CD14-positive monocyte (primary cell): ENCODE results near the gene ITGA3. TPM values are rescaled to one million over a fixed set of nuclear protein-coding genes. Genes with fewer than 3 reads are reported as not detected.

Source experiments
- DNase-seq, 3 donors: peaks; one replicate each; pipeline ENCODE4 v3.0.0-alpha.2; 2011 to 2022
- H2AFZ ChIP-seq: 2 replicates; pipeline ENCODE4 v1.6.0; 2012; ENCODE audit warnings: mild to moderate bottlenecking, low read depth, low read length, inconsistent platforms; ENCODE audit not compliant: insufficient read depth, poor library complexity, severe bottlenecking
- H3K27ac ChIP-seq, 2 donors: 1 replicate in 1 of 2; 2 replicates in 1 of 2; pipeline ENCODE4 v1.5.1; 2012 to 2013; ENCODE audit warnings: low read length in 2 of 2, control low read depth in 1 of 2, inconsistent platforms in 1 of 2, low read depth in 1 of 2, mild to moderate bottlenecking in 1 of 2
- H3K27me3 ChIP-seq, 2 donors: one replicate each; pipeline versions ENCODE4 v1.6.0 to v1.6.1; 2011 to 2013; ENCODE audit warnings: low read length in 2 of 2; ENCODE audit not compliant: control insufficient read depth in 2 of 2, insufficient read depth in 2 of 2
- H3K36me3 ChIP-seq, 2 donors: replicated peaks in 1 of 2; 1 replicate in 1 of 2; 2 replicates in 1 of 2; pipeline versions ENCODE4 v1.5.1 to v1.6.1; 2012 to 2013; ENCODE audit warnings: low read length in 2 of 2, control low read depth in 1 of 2, inconsistent platforms in 1 of 2, mild to moderate bottlenecking in 1 of 2; ENCODE audit not compliant: insufficient read depth in 2 of 2, control insufficient read depth in 1 of 2
- H3K4me1 ChIP-seq, 2 donors: 1 replicate in 1 of 2; 2 replicates in 1 of 2; pipeline versions ENCODE4 v1.5.1 to v1.6.1; 2012 to 2013; ENCODE audit warnings: low read length in 2 of 2, control low read depth in 1 of 2, inconsistent platforms in 1 of 2, mild to moderate bottlenecking in 1 of 2, moderate library complexity in 1 of 2; ENCODE audit not compliant: insufficient read depth in 2 of 2, control insufficient read depth in 1 of 2
- H3K4me2 ChIP-seq: replicated peaks from 2 replicates; pipeline ENCODE3; 2012; ENCODE audit warnings: low read length, moderate library complexity, mild to moderate bottlenecking; ENCODE audit not compliant: poor library complexity, severe bottlenecking; ENCODE audit errors: extremely low read depth
- H3K4me3 ChIP-seq, 3 experiments: fragments of 200-600 bp in 1 of 3; sonication (generic) in 1 of 3; replicated peaks in 1 of 3; 1 replicate in 2 of 3; 2 replicates in 1 of 3; pipeline ENCODE4 v1.5.1; 2011 to 2013; ENCODE audit warnings: low read length in 3 of 3, mild to moderate bottlenecking in 3 of 3, control low read depth in 2 of 3, low read depth in 2 of 3, inconsistent platforms in 1 of 3, moderate library complexity in 1 of 3
- H3K79me2 ChIP-seq: 2 replicates; pipeline ENCODE4 v1.6.0; 2012; ENCODE audit warnings: mild to moderate bottlenecking, control low read depth, inconsistent platforms, low read length, moderate library complexity; ENCODE audit not compliant: insufficient read depth
- H3K9ac ChIP-seq: 2 replicates; pipeline ENCODE4 v1.6.0; 2017; ENCODE audit warnings: low read length, mild to moderate bottlenecking; ENCODE audit not compliant: insufficient read depth, poor library complexity, severe bottlenecking
- H3K9me3 ChIP-seq, 2 donors: replicated peaks in 1 of 2; 1 replicate in 1 of 2; 2 replicates in 1 of 2; pipeline versions ENCODE4 v1.5.1 to v1.6.1; 2012 to 2013; ENCODE audit warnings: low read length in 2 of 2, control low read depth in 1 of 2; ENCODE audit not compliant: control insufficient read depth in 1 of 2, insufficient read depth in 1 of 2
- H4K20me1 ChIP-seq: 2 replicates; pipeline ENCODE4 v1.6.0; 2012; ENCODE audit warnings: mild to moderate bottlenecking, low read length, control low read depth, moderate library complexity; ENCODE audit not compliant: insufficient read depth
- H3K27ac Mint-ChIP-seq, 7 donors: one replicate each; pipeline ENCODE4 v1.8.0; 2020; ENCODE audit warnings: mild to moderate bottlenecking in 7 of 7, mixed read lengths in 7 of 7, moderate library complexity in 6 of 7, inconsistent platforms in 2 of 7
- H3K27me3 Mint-ChIP-seq, 3 donors: one replicate each; pipeline ENCODE4 v1.8.0; 2021 to 2022; ENCODE audit warnings: low read depth in 3 of 3, mild to moderate bottlenecking in 3 of 3, mixed read lengths in 3 of 3, moderate library complexity in 3 of 3, inconsistent platforms in 1 of 3
- H3K36me3 Mint-ChIP-seq, 2 donors: one replicate each; pipeline ENCODE4 v1.8.0; 2020; ENCODE audit warnings: mixed read lengths in 2 of 2, inconsistent platforms in 1 of 2, mild to moderate bottlenecking in 1 of 2
- H3K4me1 Mint-ChIP-seq: one replicate; pipeline ENCODE4 v1.8.0; 2020; ENCODE audit warnings: mild to moderate bottlenecking, mixed read lengths
- H3K4me3 Mint-ChIP-seq, 2 donors: one replicate each; pipeline ENCODE4 v1.8.0; 2020; ENCODE audit warnings: mild to moderate bottlenecking in 2 of 2, mixed read lengths in 2 of 2, moderate library complexity in 1 of 2
- H3K9me3 Mint-ChIP-seq, 7 donors: one replicate each; pipeline ENCODE4 v1.8.0; 2020 to 2022; ENCODE audit warnings: mixed read lengths in 7 of 7, mild to moderate bottlenecking in 6 of 7, moderate library complexity in 6 of 7, inconsistent platforms in 2 of 7
- CTCF ChIP-seq: fragments of 200-600 bp; IDR thresholded peaks from one replicate; pipeline ENCODE4 v1.8.0; 2022; ENCODE audit warnings: antibody characterized with exemption, mild to moderate bottlenecking
- WGBS: methylation state at CpG from one replicate; pipeline ENCODE4 v1.1.5; 2013; ENCODE audit warnings: missing lambda C conversion rate; ENCODE audit not compliant: insufficient coverage; 5-methylcytosine and 5-hydroxymethylcytosine counted together
- intact Hi-C, 2 donors: fragments of 100-400 bp; cut with micrococcal nuclease; formaldehyde crosslinking; loops; one replicate each; pipeline versions ENCODE4 v1.15.0 to v1.15.1; 2023
- polyA plus RNA-seq, 3 donors: library from polyadenylated mRNA; depleted of rRNA in 1 of 3; unstranded in 2 of 3; stranded (reverse) in 1 of 3; fragments of 300-500 nt in 2 of 3; fragments of >200 nt in 1 of 3; fragmentation: Illumina TruSeq in 2 of 3; gene quantifications; 1 replicate in 2 of 3; 2 replicates in 1 of 3; pipeline ENCODE4 v1.2.3, GENCODE V29; 2012 to 2021

ITGA3 gene
- polyA plus RNA-seq, 3 donors, result 0.31 to 0.36 TPM; not detected in 1

GRCh38 chr17:50087246-50087911 lies 31.5 kb downstream of the ITGA3 start:
- H3K27me3 ChIP-seq, result no peaks in the 10 kb centered on the region
- no peak overlapping the region for H3K4me3 ChIP-seq
- no peak overlapping the region for H3K4me3 Mint-ChIP-seq
- no peaks in the 10 kb centered on the region for H3K9me3 ChIP-seq
- no peaks in the 10 kb centered on the region for H3K36me3 Mint-ChIP-seq
- 62% methylated on average over 10 of the region's 10 CpGs for WGBS
- no peaks in the 10 kb centered on the region for H3K4me1 Mint-ChIP-seq
- intact Hi-C loops, result loop anchor here (1.0 to 2.0 kb wide), 2 partner anchors 61 kb away; no protein-coding TSS in a partner anchor
- no peaks in the 10 kb centered on the region for H3K4me1 ChIP-seq
- H3K36me3 ChIP-seq, result no peaks in the 10 kb centered on the region
- H3K9ac ChIP-seq, result no peak overlapping the region
- peaks cover 0 to 3% (median 0%) of the 10 kb centered on the region in 7 donors for H3K9me3 Mint-ChIP-seq
- TF ChIP-seq CTCF, result peak; percentile 97
- H3K27ac Mint-ChIP-seq, result no peak overlapping the region
- H2AFZ ChIP-seq, result no peak overlapping the region
- H3K27me3 Mint-ChIP-seq, result peaks cover 4 to 11% (median 10%) of the 10 kb centered on the region in 3 donors
- peak; percentile 50 to 66 (median 57) for DNase-seq
- no peak overlapping the region for H3K4me2 ChIP-seq
- no peaks in the 10 kb centered on the region for H3K79me2 ChIP-seq
- no peaks in the 10 kb centered on the region for H4K20me1 ChIP-seq
- no peak overlapping the region for H3K27ac ChIP-seq

GRCh38 chr17:50087912-50088405 lies 32.0 kb downstream of the ITGA3 start:
- H3K4me3 ChIP-seq, result no peak overlapping the region
- no peak overlapping the region for H3K4me2 ChIP-seq
- no peaks in the 10 kb centered on the region for H3K27me3 ChIP-seq
- WGBS, result 96% methylated on average over 17 of the region's 19 CpGs
- no peaks in the 10 kb centered on the region for H3K79me2 ChIP-seq
- no peak overlapping the region for H2AFZ ChIP-seq
- Mint-ChIP-seq H3K4me3 (no peak overlapping the region), H3K27me3 (peaks cover 4 to 11% (median 10%) of the 10 kb centered on the region in 3 donors), H3K9me3 (peaks cover 0 to 3% (median 0%) of the 10 kb centered on the region in 7 donors), H3K36me3 (no peaks in the 10 kb centered on the region), H3K27ac (no peak overlapping the region), H3K4me1 (no peaks in the 10 kb centered on the region)
- no peak for DNase-seq
- H4K20me1 ChIP-seq, result no peaks in the 10 kb centered on the region
- H3K36me3 ChIP-seq, result no peaks in the 10 kb centered on the region
- no peaks in the 10 kb centered on the region for H3K4me1 ChIP-seq
- no peak overlapping the region for H3K9ac ChIP-seq
- no peak overlapping the region for H3K27ac ChIP-seq
- H3K9me3 ChIP-seq, result no peaks in the 10 kb centered on the region
- TF ChIP-seq CTCF, result no peak
- intact Hi-C loops, result loop anchor here (1.0 to 2.0 kb wide), 2 partner anchors 61 to 62 kb away; no protein-coding TSS in a partner anchor
